HG02840 (cell line): ENCODE measurements around the gene GKN2.
"Not testable (repeated sequence)": the region's sequence is repeated elsewhere in the genome, so short reads cannot be mapped to it uniquely, and the experiment has no call there.

Experiments
- ATAC-seq: cut with Tn5 transposase; IDR thresholded peaks from one replicate; pipeline ENCODE4 v1.9.1; 2021; ENCODE audit warnings: mild to moderate bottlenecking, moderate library complexity, moderate number of reproducible peaks; ENCODE audit not compliant: unreplicated experiment, low FRiP score

Gene GKN2

GRCh38 chr2:68964282-68964681 lies 11.6 kb upstream of the GKN2 start:
- ATAC-seq = no peak

GRCh38 chr2:68961380-68961779 lies 8.7 kb upstream of the GKN2 start:
- no peak for ATAC-seq

- no peak for ATAC-seq
Measured at GRCh38 chr2:68959001-68959400, 6.3 kb upstream of the GKN2 start.

- ATAC-seq = not testable (repeated sequence)
Measured at GRCh38 chr2:68955432-68955831, 2.7 kb upstream of the GKN2 start.

- ATAC-seq = no peak
Measured at GRCh38 chr2:68951899-68952298, 794 bp downstream of the GKN2 start.

DNA sequence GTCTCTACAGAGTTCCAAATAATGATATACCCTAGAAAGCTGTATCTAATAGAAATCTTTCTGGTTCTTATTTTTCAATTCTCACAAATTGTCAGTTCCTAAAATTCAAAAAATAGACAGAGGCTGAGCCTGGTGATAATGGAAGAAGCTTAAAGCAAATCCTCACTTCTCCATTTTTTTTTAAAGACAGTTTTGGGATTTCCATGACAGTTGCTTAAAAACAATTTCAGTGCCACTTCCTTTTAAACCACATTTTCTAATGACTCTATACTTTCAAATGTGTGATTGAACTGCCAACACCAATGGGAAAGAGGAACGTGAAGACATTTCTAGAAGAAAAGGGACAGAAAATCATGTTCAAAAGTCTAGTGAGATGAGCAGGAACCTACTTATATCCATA lies 4.0 kb downstream of the GKN2 start:
- no peak for ATAC-seq

GRCh38 chr2:68946117-68946516 lies 6.6 kb downstream of the GKN2 start:
- ATAC-seq = no peak

DNA sequence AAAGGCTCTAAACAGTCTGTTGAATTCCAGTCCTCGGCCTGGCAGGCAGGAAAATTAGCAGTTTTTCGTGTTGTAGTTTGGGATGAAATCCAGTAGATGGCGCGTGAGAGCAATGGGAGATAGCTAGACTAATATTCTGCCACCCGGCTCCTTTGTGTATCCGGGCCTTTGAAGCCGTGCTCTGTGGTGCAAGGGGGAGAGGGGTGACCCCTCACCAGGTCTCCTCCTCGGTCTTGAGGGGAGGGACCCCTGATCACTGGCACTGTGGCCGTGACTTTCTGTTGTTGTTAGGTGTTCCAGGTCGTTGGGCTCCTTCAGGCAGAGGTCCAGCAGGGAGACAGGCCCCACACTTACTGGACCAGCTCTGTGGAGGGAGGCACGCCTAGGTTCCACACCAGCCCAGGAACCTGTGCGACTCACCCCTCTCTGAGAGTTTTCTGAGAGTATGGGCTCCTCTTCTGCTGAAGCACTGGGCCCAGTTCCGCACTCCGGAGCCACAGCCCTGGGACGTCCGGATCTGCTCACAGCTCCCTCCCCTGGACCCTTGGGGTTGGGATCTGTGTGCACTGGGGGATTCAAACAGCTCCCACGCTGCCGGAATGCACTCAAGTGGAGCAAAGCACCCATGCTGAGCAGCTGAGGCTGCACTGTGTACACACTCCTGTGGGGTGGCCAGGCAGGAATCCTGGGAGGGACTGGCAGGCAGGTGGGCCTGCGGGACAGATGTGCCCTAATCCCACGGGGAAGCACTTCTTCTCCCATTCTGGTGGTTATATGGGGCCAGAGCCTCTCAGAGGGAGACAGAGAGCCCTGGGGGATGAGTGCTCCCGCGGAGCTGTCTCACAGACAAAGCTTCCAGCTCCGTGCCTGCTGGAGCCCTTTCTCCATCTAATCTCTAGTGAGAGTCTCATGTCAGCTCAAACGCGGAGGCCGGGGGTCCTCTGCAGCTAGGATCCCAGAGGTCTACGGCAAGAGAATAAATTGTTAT lies 8.8 kb downstream of the GKN2 start:
- no peak for ATAC-seq

- ATAC-seq = no peak
Measured at GRCh38 chr2:68942827-68943226, 9.9 kb downstream of the GKN2 start.

GRCh38 chr2:68940369-68940768 lies 12.3 kb downstream of the GKN2 start:
- no peak for ATAC-seq

GRCh38 chr2:68939962-68940361 lies 12.7 kb downstream of the GKN2 start:
- no peak for ATAC-seq

GRCh38 chr2:68938938-68939337 lies 13.8 kb downstream of the GKN2 start:
- ATAC-seq = no peak

- no peak for ATAC-seq
Measured at GRCh38 chr2:68937346-68938055, 15.2 kb downstream of the GKN2 start.

- ATAC-seq = no peak
Measured at GRCh38 chr2:68936889-68937288, 15.8 kb downstream of the GKN2 start.

DNA sequence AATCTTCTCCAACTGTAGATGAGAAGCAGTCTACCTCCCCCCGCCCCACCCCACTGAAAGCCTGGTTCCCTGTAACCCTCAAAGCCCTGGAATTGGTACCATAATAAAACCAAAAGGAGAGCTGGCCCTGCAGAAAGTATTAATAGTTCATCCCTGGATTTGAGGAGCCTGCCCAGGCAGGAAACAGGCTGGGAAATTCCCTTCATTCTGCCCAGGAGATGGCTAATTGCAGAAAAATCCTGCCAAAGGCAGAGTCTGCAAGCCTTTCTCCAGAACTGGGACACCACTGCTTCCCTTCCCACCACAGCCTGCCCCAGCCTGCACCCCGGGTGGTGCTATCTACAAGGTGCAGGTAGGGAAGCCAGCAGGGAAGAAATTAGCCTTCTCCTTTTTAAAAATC lies 16.3 kb downstream of the GKN2 start:
- no peak for ATAC-seq

DNA sequence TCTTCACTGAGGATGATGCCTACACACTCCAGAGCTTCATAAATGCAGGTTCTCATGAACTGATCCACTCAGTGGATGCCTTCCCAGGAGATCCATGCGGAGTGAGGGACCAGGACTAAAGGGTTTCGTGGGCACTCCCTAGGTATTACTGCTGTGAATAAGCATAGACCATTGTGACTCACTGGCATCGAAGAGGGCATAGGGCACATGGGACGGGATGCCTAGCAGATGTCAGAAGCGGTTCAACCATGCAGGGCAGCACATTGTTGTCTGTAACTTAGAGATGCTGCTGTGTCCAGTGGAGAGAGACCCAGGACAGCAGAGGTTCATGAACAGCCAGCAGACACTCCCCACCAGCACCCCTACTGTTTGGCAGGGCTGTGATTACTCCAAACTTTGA lies 17.2 kb downstream of the GKN2 start:
- no peak for ATAC-seq

DNA sequence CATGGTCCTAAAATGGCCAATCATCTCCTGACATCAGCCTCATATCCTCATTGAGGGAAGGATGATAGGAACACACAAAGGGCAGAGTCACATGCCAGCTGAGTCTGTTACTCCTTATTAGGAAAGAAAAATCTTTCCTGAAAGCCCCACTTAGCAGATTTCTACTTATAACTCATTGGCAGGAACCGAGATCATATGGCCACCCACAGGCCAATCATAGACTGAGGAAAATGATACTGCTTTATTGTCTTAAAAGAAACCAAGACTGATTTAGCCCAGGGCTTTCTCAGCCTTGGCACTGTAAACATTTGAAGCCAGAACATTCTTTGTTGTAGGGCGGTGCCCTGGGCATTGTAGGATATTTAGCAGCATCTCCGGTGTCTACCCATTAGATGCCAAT lies 18.7 kb downstream of the GKN2 start:
- no peak for ATAC-seq

- ATAC-seq = no peak
Measured at GRCh38 chr2:68932402-68932801, 20.3 kb downstream of the GKN2 start.

DNA sequence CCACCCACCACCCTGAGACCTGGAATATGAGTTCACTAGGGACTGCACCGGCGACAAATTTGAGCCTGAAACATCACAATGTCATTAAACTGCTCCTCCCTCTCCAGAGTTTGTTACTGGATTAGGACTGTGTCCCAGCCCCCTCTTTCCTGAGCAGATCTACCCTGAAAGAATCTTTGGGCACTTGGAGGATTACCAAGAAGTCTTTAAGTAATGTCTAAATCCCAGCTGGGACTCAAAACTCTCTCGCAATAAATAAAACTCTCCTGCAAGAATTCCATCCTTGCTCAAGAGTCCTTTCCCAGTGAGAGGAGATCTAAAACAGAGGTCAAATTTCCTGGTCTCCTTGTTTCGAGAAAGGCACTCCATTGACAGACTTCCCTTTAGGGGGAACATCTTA lies 20.9 kb downstream of the GKN2 start:
- ATAC-seq = no peak

GRCh38 chr2:68931149-68931711 lies 21.5 kb downstream of the GKN2 start:
- no peak for ATAC-seq

DNA sequence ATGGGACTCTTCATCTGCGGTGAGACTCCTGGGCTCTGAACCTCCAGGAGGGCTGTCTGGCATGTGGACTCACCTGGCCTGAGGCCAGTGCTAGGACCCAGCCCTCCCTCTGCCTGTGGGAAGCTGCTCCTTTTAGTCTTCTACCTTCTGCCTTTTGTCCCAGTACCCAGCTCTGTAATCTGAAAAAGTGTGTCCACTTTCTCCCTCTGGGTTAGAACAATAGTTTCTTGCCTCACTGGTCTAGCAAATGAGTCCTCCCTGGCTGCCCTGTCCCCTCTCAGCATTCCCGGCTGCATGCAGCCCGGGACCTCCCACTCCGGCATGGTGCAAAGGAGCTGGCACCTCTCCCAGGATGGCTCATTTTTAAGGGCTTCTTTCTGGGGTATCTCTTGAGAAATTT lies 25.9 kb downstream of the GKN2 start:
- ATAC-seq = no peak
